ENCODE measurements around the gene XKR7.

XKR7 gene

DNA sequence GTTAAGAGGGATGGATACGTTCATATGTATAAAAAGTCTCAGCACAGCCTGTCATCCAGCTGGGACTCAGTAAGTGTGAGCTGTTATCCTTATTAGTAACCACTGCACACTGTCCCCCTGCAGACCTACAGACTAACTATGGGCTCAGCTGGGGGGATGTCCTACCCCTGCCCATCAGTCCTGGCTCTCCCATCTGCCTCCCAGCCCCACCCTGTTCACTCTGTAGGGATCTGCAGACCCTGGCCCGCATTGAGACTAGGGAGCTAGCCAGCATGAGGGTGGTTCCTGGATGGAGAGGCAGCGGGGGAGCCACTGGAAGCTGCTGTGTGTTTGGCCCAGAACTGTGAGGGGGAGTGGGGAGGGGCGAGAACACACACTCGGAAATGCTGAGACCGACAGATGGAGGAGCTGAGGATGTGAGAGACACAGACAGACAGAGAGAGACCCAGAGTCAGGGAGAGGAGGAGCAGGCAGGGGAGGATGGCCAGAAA is 17.1 kb downstream of the XKR7 start:
- no peak for DNase-seq

DNA sequence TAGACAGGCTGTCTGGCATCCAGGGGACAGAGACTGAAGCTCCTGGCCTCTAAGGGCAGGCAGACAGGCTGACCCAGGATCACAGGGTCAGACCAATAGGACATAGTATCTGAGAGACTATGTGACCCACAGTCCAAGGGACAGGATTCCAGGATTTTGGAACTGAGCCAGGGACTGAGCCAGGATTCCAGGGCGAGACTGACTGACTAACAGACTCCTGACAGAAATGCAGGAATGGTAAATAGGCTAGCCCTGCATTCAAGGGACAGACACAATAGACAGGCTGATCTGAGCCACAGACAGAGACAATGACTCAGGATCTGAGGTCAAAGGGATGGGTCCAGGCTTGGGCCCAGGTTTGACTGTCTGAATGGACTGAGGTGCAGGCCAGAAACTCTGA is 19.8 kb downstream of the XKR7 start:
- DNase-seq, result no peak

DNA sequence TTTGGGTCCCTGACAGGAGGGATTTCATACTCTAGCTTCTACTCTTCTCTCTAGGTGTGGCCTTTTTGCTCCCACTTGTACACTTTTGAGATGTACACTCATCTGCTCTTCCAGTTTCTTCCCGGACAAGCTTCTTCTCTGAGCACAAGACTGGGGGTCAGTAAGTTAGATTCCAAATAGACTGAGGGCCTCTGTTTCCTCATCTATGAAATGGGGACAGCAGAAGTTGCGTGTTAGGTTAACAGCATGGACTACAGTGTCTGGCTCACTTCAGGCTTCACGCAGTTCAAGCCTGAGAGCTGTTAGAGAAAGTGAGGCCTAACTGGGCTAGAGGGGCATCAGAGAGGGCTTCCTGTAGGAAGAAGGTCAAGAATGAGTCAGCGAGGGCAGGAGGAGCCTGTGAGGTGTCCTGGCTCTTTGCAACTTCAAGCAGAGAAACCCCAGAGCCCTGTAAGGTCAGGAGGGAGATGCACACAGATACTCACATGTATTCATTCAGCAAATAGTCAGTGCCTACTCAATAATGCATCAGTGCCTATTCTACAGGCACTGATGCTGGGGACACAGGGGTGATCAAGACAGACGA is 20.6 kb downstream of the XKR7 start:
- DNase-seq, result no peak

DNA sequence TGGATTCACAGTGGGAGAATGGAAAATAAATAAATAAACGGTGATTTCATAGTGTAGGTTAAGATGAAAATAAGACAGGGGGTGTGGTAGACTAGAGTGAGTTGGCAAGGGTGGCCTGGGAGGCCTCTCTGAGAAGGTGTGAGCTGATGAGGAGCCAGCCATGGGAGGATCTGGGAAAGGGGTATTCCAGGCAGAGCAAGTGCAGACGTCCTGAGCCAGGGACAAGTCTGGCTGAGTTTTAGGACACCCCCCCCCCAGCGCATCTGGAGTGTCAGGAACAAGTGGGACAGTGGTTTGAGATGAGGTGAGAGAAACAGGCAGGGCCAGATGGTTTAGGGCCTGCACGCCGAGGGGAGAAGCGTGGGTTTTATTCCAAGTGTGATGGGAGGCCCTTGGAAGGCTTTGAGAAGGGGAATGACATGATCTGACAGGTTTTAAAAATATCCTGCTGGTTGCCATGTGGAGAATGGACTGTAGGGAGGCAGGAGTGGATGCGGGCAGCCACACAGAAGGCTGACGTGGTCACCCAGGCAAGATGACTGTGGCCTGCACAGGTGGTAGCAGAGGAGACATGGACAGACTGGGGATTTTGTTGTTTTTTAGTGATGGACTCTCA is 21.2 kb downstream of the XKR7 start:
- no peak for DNase-seq

DNA sequence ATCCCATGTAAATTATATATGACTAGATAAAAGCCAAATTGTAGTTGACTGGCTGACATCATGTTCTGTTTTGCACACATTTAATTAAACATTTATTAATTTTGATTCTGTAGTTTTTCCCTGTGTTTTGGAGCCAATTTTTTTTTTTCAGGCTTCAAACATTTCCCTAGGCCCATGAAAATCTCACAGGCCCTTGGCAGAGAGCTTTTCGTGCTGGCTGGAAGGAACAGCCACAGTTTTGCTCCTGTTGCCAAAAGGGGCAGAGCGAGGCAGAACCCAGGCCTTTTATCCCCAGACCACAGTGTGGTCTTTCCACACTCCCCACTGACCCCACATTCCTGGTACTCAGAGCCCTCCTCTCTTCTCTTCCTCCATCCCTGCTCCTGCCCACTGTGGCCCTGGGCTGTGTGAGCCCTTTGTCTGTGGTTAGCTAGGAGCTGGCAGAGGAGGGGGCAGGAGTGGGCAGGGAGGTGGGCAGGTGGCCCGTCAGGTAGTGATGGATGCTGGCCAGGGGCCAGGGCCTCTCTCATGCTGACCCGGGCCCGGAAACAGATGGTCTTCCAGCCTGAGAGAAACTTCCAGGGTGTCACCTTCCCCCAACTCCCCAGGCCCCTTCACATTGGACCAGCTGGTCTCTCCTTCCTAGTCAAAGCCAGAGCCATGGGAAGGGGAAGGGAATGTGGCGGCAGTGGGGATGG is 22.8 kb downstream of the XKR7 start:
- no peak for DNase-seq

DNA sequence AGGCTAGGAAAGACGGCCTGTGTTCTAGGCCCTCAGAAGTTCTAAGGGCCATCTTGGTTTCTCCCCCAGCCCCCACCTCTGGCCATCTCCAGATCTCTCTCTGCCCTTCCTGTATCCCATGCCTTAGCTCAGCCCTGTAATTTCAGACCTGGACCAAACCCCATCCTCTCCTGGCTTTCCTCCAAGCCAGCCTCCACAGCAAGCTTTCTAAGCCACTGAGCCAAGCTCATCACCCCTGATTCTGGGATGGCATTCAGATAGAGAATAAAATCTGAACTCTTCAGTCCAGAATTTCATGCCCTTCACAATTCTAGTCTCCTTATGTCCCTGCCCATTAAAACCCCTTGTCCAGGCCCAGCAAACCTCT is 23.4 kb downstream of the XKR7 start:
- DNase-seq, result no peak

DNA sequence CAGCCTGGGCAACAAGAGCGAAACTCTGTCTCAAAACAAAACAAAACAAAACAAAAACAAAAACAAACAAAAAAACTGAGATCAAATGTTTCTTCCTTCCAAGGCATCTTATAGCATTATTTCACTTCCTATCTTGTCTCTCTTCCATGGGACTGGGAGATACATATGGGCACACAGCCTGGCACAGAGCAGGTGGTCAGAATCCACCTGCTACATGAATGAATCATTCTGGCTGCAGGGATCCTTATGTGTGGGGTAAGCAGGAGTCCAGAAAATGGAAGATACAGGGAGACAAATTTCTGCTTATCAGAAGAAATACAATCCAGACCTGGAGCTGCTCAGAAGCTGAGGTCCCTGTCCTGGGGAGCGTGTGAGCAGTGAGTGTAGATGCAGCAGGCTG is 24.1 kb downstream of the XKR7 start:
- DNase-seq, result no peak

DNA sequence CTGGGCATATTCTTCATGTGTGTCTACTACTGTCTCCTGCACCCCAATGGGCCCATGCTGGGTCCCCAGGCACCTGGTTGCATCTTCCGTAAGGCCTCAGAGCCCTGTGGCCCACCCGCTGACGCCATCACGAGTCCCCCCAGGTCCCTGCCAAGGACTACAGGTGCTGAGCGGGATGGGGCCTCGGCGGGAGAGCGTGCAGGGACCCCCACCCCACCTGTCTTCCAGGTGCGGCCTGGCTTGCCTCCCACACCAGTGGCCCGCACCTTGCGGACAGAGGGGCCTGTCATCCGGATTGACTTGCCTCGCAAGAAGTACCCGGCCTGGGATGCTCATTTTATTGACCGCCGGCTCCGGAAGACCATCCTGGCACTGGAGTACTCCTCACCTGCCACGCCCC is 29.0 kb downstream of the XKR7 start:
- DNase-seq, result no peak

DNA sequence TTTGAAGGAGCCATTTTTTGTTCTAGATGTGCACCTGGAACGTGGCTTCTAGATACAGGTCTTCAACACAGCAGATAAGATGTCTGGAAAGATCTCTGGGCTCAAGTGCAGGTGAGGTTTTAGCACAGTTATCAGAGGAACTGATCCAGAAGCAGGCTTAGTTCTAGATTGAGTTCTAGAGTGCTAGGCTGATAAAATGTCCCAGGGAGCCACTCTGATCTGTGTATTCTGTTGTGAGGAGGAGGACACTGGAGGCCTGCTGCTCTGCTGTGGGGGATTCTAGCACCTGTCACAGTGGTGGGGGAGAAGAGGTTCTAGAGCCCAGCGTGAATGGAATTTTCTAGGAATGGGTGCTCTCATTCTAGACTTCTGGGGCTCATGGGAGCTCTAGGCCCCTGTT is 30.3 kb downstream of the XKR7 start:
- no peak for DNase-seq

DNA sequence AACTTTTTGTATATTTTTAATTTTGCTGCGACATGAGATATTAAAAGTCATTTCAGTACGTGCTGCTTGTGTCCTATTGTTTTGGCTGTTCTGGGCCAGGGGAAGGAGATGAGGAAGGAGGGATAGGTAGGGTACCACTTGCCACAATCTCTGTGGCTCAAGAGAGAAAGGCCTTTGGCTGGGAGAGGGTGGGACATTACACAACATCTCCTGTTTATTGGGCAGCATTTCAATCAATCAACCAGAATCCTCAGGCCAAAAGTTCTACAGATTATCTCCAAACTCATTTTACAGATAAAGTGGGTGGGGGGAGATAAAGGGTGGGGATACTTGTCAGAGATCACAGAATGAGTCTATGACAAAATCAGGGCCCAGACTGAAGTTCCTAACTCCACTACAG is 35.4 kb downstream of the XKR7 start:
- no peak for DNase-seq

DNA sequence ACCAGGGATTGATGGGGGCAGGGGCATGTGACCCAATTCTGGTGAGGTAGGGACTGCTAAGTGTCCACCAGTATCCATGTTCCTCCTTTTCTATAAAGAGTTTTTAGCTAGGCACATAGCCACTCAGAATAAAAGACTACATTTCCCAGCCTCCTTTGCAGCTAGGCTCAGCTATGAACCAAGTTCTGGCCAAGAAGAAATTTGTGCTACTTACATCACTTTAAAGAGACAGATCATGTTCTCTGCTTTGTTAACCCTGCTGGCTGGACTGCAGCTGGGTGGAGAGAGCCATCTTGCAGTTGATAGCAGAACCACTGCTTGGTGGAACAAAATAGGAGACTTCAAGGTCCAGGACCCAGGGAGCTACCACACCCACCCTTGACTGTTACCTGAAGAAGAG is 37.0 kb downstream of the XKR7 start:
- no peak for DNase-seq

DNA sequence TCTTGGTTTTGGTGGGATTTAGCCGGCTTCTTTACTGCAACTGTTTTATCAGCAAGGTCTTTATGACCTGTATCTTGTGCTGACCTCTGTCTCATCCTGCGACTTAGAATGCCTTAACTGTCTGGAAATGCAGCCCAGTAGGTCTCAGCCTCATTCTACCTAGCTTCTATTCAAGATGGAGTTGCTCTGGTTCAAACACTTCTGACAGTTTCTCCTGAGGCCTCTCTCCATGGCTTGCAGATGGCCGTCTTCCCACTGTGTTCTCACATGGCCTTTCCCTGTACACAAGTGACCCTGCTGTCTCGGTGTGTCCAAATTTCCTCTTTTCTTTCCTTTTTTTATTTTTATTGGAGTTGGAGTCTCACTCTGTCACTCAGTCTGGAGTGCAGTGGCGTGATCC is 38.1 kb downstream of the XKR7 start:
- DNase-seq, result no peak

DNA sequence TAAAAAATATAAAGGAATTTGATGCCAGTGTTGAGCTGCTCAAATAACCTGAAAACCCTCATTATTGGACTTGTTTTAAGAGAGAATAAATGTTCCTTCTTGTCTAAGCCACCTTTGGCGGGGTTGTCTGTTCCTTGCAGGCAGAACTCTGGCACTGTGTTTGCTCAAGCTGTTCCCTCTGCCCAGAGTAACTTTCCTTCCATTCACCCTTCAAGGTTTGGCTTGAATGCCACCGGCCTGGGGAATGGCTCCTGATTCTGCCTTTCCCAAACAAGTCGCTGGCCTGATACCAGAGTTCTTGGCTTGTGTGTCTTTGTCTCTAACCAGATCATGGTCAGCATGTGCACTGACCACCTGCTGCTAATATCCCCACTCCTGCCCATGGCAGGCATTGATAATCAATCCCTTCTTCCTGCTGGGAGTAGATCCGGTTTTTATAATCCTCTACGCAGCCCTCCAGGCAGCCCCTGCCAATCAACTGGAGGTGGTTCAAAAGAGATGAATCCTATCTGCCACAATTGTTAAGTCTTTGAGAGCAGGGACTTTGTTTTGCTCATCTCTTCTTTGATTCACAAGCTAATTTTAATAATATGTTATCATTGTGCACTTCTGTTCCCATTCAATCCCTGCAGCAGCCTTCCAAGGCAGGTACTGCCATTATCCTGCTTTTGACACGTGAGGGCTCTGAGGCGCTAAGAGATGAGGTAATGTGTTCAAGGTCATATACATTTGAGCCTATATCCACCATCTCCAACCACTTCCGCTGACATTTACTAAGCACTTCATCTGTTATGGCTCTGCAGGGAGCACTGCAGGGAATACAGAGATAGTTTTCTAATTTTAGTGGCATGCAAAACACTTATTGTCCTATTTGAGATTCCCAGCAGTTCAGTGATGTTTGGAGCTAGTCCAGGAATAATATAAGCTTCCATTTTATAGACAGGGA is 39.2 kb downstream of the XKR7 start:
- DNase-seq, result peak in 1 of 2 experiments; percentile 17

DNA sequence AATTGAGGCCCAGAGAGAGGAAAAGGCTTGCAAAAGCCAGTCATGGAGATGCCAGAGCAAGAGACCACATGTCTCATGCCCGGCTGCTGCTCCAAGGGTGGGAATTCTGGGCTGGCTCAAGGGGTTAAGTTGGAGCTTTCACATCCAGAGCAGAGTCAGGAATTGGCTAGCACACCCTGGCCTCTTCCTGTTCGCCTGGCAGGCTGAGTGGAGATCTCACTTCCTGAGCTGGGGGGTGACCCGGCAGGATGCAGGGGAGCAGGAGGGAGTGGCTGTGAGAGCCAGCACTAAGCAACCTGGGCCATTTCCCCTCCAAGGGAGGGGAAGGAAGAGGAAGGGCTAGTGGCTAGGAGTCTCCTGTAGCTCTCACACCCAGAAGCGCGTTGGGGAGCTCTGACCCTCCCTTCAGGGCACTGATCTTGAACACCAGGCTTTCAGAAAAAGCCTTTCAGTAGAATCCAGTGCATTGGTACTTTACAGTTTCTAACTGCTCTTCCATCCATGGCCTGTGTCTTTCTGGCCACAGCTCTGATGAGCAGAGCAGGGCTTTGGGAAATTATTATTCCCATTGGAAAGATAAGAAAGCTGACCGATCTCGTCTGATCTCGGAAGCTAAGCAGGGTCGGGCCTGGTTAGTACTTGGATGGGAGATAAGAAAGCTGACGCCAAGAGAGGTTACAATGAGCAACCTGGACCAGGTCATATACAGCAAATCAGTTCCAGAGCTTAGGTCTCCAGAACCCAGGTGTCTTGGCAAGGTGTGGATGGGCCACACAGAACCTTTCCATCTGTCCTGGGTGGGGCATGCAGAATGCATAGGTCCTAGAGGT is 40.1 kb downstream of the XKR7 start:
- no peak for DNase-seq

DNA sequence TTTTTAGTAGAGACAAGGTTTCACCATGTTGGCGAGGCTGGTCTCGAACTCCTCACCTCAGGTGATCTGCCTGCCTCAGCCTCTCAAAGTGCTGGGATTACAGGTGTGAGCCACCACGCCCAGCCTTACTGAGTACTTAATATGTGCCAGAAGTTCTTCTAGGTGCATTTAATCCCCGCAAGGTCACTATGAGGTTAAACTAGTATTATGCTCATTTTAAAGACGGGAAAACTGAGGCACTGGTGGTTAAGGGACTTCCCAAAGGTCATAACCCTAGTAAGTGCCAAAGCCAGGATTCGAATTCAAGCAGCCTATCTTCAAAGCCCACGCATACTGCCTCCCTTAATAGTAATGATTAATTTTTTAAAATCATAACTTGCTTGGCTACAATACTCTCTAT is 41.6 kb downstream of the XKR7 start:
- DNase-seq, result no peak

DNA sequence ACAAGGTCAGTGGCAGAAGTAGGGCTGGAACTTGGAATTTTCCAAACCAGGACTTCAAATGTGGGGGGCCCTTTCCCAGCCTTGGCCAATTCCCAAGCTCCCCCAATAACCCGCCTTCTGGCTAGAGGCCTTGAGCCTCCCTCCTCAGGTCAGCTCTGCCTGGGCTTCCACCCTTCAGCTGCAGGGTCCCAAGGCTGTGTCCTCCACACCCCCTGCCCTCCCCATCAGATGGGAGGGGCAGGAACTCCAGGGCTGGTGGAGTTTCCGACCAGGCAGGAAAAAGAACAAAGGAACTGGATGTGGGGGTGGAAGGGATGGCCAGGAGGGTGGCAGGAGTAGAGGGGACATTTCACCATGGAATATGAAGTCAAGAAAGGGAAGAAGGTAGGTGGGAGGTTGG is 42.1 kb downstream of the XKR7 start, which contains the start of gene CCM2L:
TSS of gene CCM2L (plus strand) at position 338 of the 400 bp plus-strand sequence. CDS start at position 355, 17 bp downstream.
- no peak for DNase-seq

DNA sequence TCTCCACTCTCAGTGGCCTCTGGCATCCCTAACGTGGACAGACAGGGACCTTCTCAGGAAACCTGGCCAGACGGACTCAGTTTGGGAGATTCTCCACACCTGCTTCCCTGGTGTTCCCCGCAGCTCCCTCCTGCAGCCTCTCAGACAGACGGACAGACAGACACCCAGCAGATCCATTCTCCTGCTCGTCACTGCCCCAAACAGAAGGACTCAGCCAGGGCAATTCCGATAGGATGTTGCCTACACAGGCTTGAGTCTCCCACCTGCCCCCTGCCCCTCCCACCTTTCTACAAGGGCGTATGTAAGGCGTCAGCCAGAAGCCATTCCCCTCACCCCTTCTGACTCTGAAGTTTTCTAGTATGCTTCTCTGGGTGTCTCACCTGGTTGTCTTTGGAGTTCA is 42.7 kb downstream of the XKR7 start:
- DNase-seq, result no peak

DNA sequence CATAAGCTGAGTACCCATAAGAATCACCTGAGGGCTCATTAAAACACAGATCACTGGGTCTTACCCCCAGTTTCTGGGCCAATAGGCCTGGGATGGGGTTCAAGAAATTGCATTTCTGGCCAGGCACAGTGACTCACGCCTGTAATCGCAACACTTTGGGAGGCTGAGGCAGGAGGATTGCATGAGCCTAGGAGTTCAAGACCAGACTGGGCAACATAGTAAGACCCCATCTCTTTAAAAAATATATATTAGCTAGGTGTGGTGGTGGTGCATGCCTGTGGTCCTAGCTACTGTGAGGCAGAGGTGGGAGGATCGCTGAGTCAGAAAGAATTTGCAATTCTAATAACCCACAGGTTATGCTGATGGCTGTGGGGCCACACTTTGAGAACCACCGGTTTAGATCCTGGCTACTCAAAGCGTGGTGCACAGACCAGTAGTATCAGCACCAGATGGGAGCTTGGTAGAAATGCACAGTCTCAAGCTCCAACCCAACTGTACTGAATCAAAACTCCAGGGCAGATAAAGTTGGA is 44.3 kb downstream of the XKR7 start:
- DNase-seq, result no peak

DNA sequence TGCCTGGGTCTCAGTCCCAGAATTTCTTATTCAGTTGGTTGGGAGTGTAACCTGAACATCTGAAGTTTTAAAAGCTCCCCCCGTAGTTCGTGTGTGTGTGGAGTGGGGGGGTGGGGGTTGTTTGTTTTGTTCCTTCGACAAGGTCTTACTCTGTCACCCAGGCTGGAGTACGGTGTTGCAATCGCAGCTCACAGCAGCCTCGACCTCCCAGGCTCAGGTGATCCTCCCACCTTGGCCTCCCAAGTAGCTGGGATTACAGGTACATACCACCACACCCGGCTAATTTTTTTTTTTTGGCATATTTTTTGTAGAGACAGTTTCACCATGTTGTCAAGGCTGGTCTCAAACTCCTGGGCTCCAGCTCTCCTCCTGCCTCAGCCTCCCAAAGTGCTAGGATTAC is 45.4 kb downstream of the XKR7 start:
- DNase-seq, result no peak

DNA sequence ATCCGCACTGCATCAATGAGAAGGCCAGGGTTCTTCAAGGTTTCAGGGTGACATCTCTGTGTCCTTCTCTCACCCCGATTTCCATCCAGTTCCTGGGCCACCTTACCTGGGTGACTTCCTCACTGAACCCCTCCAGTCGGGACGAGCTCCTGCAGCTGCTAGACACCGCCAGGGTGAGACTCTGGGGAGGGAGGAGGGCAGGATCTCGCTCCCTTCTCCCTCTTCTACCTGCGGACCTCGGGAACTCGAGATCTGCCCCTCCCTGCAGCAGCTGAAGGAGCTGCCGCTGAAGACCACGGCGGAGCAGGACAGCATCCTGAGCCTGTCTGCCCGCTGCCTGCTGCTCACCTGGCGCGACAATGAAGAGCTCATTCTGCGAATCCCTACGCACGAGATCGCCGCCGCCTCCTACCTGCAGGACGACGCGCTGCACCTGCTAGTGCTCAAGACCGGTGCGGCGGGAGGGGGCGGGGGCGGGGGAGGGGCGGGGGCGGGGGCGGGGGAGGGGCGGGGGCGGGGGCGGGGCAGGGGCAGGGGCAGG is 49.8 kb downstream of the XKR7 start:
- peak; percentile 74 to 91 for DNase-seq

DNA sequence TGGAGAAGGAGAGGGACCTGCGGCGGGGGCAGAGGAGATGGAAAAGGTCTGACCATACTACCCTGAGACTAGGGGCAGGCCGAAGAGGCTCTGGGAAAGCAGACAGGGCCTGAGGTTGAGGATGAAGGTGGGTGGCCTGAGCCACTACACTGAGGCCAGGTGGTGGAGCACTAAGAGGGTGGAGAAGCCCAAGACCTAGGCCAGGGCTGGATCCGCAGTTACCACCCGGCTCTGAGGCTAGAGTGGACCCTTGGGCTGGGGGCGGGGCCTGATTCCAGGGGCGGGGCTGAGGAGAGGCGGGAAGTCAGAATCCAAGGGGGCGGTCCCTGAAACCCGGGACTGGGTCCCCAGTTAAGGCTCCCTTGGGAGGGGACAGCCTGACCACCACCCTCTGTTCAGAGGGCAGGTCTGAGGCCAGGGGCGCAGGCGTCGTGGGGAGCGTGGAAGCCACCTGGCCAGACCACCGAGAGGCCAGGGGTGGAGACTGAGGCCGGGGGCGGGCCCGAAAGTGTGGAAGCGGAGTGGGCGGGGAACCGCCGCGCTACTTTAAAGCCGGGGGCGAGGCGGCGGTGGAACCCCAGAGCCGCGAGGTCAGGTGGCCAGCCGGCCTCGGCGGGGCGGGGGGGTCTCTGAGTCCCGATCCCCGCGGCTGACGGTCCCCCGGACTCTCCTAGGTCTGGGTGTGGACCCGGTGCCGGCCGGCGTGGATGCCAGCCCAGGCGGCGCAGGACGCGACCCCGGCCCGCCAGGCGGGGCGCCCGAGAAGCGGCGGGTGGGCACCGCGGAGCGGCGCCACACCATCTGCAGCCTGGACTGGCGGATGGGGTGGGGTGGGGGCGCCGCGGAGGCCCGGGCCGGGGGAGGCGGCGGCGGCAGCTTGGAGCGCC is 50.6 kb downstream of the XKR7 start:
- peak; percentile 74 to 85 for DNase-seq

All from NCI-H187 (cell line).